Left renal cortex interstitium (tissue), 4 donors: ENCODE measurements around the gene ADAMTSL5. TPM values are rescaled to one million over a fixed set of nuclear protein-coding genes. Genes with fewer than 3 reads are reported as not detected.
A peak's percentile ranks its signal among the peaks of the same experiment; 100 is the strongest.
"Not testable (repeated sequence)": the region's sequence is repeated elsewhere in the genome, so short reads cannot be mapped to it uniquely, and the experiment has no call there.

Experiments used
- DNase-seq, 4 donors: peaks; one replicate each; pipeline ENCODE4 v3.0.0-alpha.2; 2013; ENCODE audit warnings: low read depth in 4 of 4, low spot score in 2 of 4, missing footprints in 1 of 4
- polyA plus RNA-seq, 4 donors: library from polyadenylated mRNA; unstranded; fragments of 120-200 nt; gene quantifications; one replicate each; pipeline ENCODE4 v1.2.1, GENCODE V29; 2013; ENCODE audit not compliant: insufficient read length in 4 of 4

The ADAMTSL5 gene
- polyA plus RNA-seq, 4 donors, result 0.23 to 1.2 (median 0.92) TPM

- no peak for DNase-seq
Measured at GRCh38 chr19:1482361-1483130, 30.3 kb downstream of the ADAMTSL5 start.

GRCh38 chr19:1481893-1482360 is 30.9 kb downstream of the ADAMTSL5 start:
- DNase-seq, result no peak

DNA sequence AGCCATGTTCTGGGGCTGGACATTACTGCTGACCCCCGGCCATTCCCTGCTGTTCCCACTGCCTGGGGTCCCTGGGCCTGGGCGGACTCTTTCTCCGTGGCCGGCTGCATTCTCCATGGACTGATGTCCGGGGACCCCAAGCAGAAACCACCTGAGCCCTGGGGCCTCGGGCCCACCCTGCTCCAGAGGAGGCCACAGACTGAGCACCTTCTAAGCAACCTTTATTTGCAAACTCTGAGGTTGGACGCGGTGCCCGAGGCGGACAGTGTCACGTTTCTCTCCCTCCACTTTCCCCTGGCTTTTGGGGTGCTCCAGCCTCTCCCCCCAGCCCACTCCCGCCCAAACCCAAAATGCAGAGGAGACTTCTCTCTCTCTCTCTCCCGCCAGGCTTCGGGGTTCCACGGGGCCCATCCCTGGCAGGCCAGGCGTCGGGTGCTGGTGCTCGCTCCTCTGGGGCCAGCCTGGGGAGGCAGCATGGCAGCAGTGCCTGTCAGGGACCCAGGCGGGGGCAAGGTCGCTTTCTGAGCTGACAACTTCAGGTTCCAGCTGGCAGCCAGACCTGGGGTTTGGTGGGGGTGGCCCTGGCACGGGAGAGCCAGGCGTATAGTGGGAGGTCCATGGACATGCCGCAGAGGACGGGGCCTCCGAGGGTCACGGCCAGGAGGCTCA is 31.5 kb downstream of the ADAMTSL5 start:
- DNase-seq, result no peak

GRCh38 chr19:1478934-1479707 is 33.7 kb downstream of the ADAMTSL5 start, which contains the start of gene C19orf25:
Gene C19orf25 (minus strand): TSS chr19:1479215. CDS start chr19:1478903, 312 bp downstream.
- DNase-seq, result peak; percentile 74 to 89 (median 82)

- not testable (repeated sequence) for DNase-seq
Measured at GRCh38 chr19:1477056-1477455, 35.8 kb downstream of the ADAMTSL5 start.

- DNase-seq, result no peak
Measured at GRCh38 chr19:1475751-1476437, 36.9 kb downstream of the ADAMTSL5 start.

GRCh38 chr19:1474765-1475351 is 38.0 kb downstream of the ADAMTSL5 start:
- no peak for DNase-seq

GRCh38 chr19:1474011-1474764 is 38.6 kb downstream of the ADAMTSL5 start:
- no peak for DNase-seq

DNA sequence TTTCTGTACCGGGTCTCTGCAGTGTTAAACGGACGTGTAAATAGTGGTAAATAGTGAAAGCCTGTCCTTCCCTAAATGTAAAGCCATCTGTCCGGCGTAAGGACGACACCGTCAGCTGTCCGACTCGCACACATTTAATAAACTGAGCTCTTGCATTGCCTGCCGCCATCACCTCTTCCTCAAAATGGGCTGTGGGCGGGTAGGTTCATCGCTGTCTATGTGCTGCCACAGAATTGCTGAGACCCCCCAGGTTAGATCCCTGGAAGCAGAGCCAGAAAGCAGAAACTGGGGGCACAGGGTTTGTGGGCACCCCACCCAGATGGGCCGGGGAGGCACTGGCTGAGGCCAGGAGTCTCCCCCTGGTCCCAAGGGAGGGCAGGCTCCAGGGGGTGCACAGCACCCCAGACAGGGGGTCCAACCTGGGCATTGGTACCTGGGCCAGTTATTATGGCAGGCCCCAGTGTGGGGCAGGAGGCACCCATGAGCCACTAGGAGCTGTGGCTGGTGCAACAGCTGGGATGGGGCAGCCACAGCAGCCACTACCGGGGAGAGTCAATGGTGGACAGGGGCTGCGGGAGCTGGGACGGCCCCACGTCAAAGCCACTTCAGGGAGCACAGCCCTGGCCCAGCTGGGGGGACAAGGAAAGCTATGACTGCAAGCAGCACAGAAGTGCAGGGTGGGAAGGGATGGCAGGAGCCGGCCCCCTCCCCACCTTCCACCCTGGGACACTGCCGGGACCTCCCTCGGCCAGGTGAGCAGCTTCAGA is 39.6 kb downstream of the ADAMTSL5 start:
- no peak for DNase-seq

GRCh38 chr19:1472231-1473084 is 40.4 kb downstream of the ADAMTSL5 start:
- DNase-seq, result no peak

DNA sequence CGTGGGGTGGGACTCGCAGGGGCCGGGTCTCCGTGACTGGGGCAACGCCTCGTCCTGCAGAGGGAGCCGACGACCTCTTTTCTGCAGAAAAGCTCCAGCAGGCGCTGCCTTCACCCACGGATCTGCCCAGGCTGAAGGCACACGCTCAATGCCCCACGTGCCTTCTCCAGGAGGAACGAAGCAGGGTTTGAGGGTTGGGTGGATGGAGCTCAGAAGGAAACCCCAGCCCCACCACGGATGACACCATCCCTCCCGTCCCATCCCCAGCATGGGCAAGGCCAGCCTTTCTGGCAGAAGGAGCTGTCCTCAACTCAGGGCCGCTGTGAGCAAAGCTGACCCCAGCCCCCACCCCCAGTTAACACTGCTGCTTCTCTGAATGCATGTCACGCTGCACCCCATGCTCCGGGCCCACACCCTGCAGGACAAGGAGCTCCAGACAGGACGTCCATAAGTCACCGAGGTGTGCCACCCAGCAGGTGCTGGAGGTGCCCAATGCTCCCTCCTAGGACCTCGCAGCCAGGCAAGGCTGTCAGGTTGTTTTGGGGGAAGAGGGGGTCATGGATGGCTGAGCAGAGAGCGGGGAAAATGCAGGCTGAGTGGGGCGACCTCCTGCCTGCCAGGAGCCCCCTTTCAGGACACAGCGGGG is 41.2 kb downstream of the ADAMTSL5 start:
- no peak for DNase-seq

GRCh38 chr19:1471010-1471514 is 41.8 kb downstream of the ADAMTSL5 start:
- DNase-seq, result no peak

- no peak for DNase-seq
Measured at GRCh38 chr19:1470305-1471009, 42.4 kb downstream of the ADAMTSL5 start.

DNA sequence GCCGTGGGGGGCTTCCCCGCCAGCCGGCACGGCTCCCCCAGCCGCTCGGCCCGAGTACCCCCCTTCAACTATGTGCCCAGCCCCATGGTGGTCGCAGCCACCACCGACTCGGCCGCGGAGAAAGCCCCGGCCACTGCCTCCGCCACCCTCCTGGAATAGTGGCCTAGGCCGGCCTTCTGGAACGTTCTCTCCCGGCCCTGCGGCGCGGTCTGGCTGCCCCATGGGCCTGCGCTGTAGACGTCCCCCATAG is 42.8 kb downstream of the ADAMTSL5 start:
- DNase-seq, result no peak

GRCh38 chr19:1469255-1470054 is 43.4 kb downstream of the ADAMTSL5 start:
- no peak for DNase-seq

DNA sequence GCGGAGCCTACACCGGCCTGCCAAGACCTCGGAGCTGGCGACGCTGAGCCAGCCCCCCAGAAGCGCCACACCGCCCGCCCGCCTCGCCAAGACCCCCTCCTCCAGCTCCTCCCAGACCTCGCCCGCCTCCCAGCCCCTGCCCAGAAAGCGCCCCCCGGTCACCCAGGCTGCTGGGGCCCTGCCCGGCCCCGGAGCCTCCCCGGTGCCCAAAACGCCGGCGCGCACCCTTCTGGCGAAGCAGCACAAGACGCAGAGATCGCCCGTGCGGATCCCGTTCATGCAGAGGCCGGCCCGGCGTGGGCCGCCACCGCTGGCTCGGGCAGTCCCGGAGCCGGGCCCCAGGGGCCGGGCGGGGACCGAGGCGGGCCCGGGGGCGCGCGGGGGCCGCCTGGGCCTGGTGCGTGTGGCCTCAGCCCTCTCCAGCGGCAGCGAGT is 44.0 kb downstream of the ADAMTSL5 start:
- DNase-seq, result no peak
